HUDEP-2 (cell line): ENCODE results near the gene SEPSECS.

Source experiments
- DNase-seq, 76 experiments: peaks; one replicate each; lab custom pipeline; 2025; ENCODE audit not compliant: unreplicated experiment in 76 of 76; lab: John Stamatoyannopoulos, UW

The SEPSECS gene

GRCh38 chr4:25111648-25112196, 48.5 kb downstream of the SEPSECS start:
- no peak for DNase-seq

GRCh38 chr4:25110527-25111329, 49.5 kb downstream of the SEPSECS start:
- DNase-seq: no peak

- no peak for DNase-seq
Observed at GRCh38 chr4:25109511-25109910, 50.7 kb downstream of the SEPSECS start.

- DNase-seq: no peak
Observed at GRCh38 chr4:25108556-25108955, 51.7 kb downstream of the SEPSECS start.

GRCh38 chr4:25107827-25108516, 52.3 kb downstream of the SEPSECS start:
- DNase-seq: no peak

- DNase-seq: no peak
Observed at GRCh38 chr4:25106363-25107151, 53.7 kb downstream of the SEPSECS start.

GRCh38 chr4:25104591-25104990, 55.7 kb downstream of the SEPSECS start:
- DNase-seq: no peak

GRCh38 chr4:25103418-25103817, 56.8 kb downstream of the SEPSECS start:
- no peak for DNase-seq

GRCh38 chr4:25101836-25102235, 58.4 kb downstream of the SEPSECS start:
- DNase-seq: no peak

- no peak for DNase-seq
Observed at GRCh38 chr4:25100710-25101109, 59.5 kb downstream of the SEPSECS start.

GRCh38 chr4:25100021-25100555, 60.2 kb downstream of the SEPSECS start:
- no peak for DNase-seq

GRCh38 chr4:25098964-25099891, 61.0 kb downstream of the SEPSECS start:
- peak in 75 of 76 experiments; percentile 9 to 92 (median 78) for DNase-seq

- no peak for DNase-seq
Observed at GRCh38 chr4:25096981-25097443, 63.2 kb downstream of the SEPSECS start.

GRCh38 chr4:25096251-25096980, 63.8 kb downstream of the SEPSECS start:
- DNase-seq: no peak

- no peak for DNase-seq
Observed at GRCh38 chr4:25095837-25096236, 64.4 kb downstream of the SEPSECS start.

- no peak for DNase-seq
Observed at GRCh38 chr4:25092139-25092538, 68.1 kb downstream of the SEPSECS start.

GRCh38 chr4:25090516-25090915, 69.7 kb downstream of the SEPSECS start:
- no peak for DNase-seq

- DNase-seq: no peak
Observed at GRCh38 chr4:25089051-25089763, 71.0 kb downstream of the SEPSECS start.
